ENCODE measurements around the gene RLN3. TPM values are rescaled to one million over a fixed set of nuclear protein-coding genes. Genes with fewer than 3 reads are reported as not detected.

The RLN3 gene
- polyA plus RNA-seq, 1 of the 3 experiments (the other 2 are of a cell fraction) = not detected

DNA sequence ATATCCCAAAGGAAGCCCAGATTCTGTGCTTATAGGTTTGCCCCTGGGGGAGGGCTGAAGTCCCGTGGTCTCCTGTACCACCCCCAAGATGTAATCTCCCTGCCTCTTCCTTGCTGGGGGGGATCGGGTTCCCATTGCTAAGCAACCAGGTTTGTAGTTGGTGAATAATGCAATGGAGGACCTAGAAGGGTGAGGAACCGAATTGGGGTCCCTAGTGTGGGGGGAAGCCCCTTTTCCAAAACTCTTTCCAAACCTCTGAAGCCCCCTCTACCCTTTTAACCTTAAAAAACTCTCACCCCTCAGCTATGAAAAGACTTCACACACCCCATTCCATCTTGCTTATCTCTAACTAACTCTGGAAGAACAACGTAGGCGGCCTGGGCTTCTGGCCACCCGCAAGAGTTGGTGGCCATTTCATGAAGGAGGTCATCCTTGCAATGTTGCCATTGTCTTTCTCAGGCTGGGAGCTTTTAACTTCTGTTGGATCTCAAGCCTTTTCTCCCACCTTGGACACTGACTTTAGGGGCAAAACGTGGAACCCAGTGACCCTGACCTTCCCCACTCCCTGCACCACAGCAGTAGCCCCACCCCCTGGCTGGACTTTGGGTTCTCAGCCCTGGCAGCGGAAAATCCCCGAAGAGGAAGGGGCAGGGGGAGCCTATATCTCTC lies 33.3 kb downstream of the RLN3 start (continued):
- TF ChIP-seq NFIC (IDR thresholded peaks at IDR 0.05; ENCODE audit: borderline replicate concordance) = no peak
- no peak for TF ChIP-seq RFX5 (IDR thresholded peaks at IDR 0.05; ENCODE audit: low read length)
- TF ChIP-seq, protein P1, sequence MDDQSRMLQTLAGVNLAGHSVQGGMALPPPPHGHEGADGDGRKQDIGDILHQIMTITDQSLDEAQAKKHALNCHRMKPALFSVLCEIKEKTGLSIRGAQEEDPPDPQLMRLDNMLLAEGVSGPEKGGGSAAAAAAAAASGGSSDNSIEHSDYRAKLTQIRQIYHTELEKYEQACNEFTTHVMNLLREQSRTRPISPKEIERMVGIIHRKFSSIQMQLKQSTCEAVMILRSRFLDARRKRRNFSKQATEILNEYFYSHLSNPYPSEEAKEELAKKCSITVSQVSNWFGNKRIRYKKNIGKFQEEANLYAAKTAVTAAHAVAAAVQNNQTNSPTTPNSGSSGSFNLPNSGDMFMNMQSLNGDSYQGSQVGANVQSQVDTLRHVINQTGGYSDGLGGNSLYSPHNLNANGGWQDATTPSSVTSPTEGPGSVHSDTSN (IDR thresholded peaks at IDR 0.05) = no peak
- TF ChIP-seq JUND (IDR thresholded peaks at IDR 0.05) = no peak
- no peak for TF ChIP-seq SIN3A (IDR thresholded peaks at IDR 0.05; ENCODE audit: borderline replicate concordance, low read depth, low read length)
- no peak for TF ChIP-seq POLR2AphosphoS5 (IDR thresholded peaks at IDR 0.05; ENCODE audit: low read depth, low read length)
- no peak for TF ChIP-seq EP300 (IDR thresholded peaks at IDR 0.05; ENCODE audit: borderline replicate concordance in 1 of 2, low read depth in 1 of 2, low read length in 1 of 2)
- TF ChIP-seq EZH2phosphoT487 (IDR thresholded peaks at IDR 0.05; ENCODE audit: borderline replicate concordance, low read depth) = no peak
- no peak for TF ChIP-seq ZBTB33 (IDR thresholded peaks at IDR 0.05; ENCODE audit: borderline replicate concordance, low read depth)
- TF ChIP-seq MXI1 (IDR thresholded peaks at IDR 0.05; ENCODE audit: low read depth, low read length) = no peak

GRCh38 chr19:14061751-14062557 lies 34.0 kb downstream of the RLN3 start, which contains the start of gene PALM3:
TSS of gene PALM3 (minus strand) at chr19:14062076. CDS start at chr19:14061980, 96 bp downstream.
- WGBS (ENCODE audit: low lambda C conversion rate) = 46% methylated on average over 14 of the region's 19 CpGs
- peak; percentile 14 for DNase-seq
- Histone ChIP-seq H4K20me1 (ENCODE audit: insufficient read depth) (no peaks in the 10 kb centered on the region), H3K4me1 (ENCODE audit: control insufficient read depth in 1 of 2, insufficient read depth in 2 of 2, low read depth in 1 of 2, low read length in 1 of 2) (peaks cover 6 to 10% of the 10 kb centered on the region in 2 experiments; a peak in 2 of 4 replicates), H2AFZ (ENCODE audit: low read depth) (no peak within 1 kb of the TSS), H3K79me2 (ENCODE audit: insufficient read depth) (no peaks in the 10 kb centered on the region), H3K9ac (no peak within 1 kb of the TSS), H3K27me3 (ENCODE audit: insufficient read depth) (no peaks in the 10 kb centered on the region), H3F3A (replicated peaks; ENCODE audit: insufficient read depth) (peaks cover 3% of the 10 kb centered on the region), H3K4me3 (ENCODE audit: low read depth in 2 of 2, low read length in 1 of 2) (no peak within 1 kb of the TSS), H3K9me3 (no peaks in the 10 kb centered on the region), H3K4me2 (no peak within 1 kb of the TSS), H3K27ac (ENCODE audit: low read depth in 2 of 2, low read length in 1 of 2) (no peak within 1 kb of the TSS), H3K36me3 (replicated peaks in 1 of 2; ENCODE audit: control insufficient read depth in 1 of 2, insufficient read depth in 2 of 2, low read length in 1 of 2) (no peaks in the 10 kb centered on the region), H3K9me2 (no peaks in the 10 kb centered on the region)
- TF ChIP-seq IRF3 (IDR thresholded peaks at IDR 0.05; ENCODE audit: low read depth, low read length) = no peak
- no peak for TF ChIP-seq FOXJ3 (CRISPR knock-in tag; IDR thresholded peaks at IDR 0.05)
- TF ChIP-seq RCOR1 (IDR thresholded peaks at IDR 0.05; ENCODE audit: low read length) = no peak
- TF ChIP-seq TCF12 (IDR thresholded peaks at IDR 0.05) = no peak
- TF ChIP-seq POLR2AphosphoS5 (IDR thresholded peaks at IDR 0.05; ENCODE audit: low read depth, low read length) = no peak
- TF ChIP-seq, protein P2, sequence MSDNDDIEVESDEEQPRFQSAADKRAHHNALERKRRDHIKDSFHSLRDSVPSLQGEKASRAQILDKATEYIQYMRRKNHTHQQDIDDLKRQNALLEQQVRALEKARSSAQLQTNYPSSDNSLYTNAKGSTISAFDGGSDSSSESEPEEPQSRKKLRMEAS (IDR thresholded peaks at IDR 0.05; ENCODE audit: low read depth) = no peak
- TF ChIP-seq TEAD4 (IDR thresholded peaks at IDR 0.05; ENCODE audit: borderline replicate concordance, insufficient read depth) = no peak
- TF ChIP-seq RAD21 (IDR thresholded peaks at IDR 0.05; ENCODE audit: low read length) = no peak
- TF ChIP-seq FOSL2 (IDR thresholded peaks at IDR 0.05; ENCODE audit: borderline replicate concordance, low read depth) = no peak
- no peak for TF ChIP-seq SIN3A (IDR thresholded peaks at IDR 0.05; ENCODE audit: borderline replicate concordance, low read depth, low read length)
- no peak for TF ChIP-seq NRF1 (IDR thresholded peaks at IDR 0.05; ENCODE audit: low read depth, low read length)
- no peak for TF ChIP-seq EP300 (IDR thresholded peaks at IDR 0.05; ENCODE audit: borderline replicate concordance in 1 of 2, low read depth in 1 of 2, low read length in 1 of 2)
- TF ChIP-seq FOXM1 (IDR thresholded peaks at IDR 0.05; ENCODE audit: low read depth) = no peak
- TF ChIP-seq GATA2 (CRISPR knock-in tag; IDR thresholded peaks at IDR 0.05) = no peak
- TF ChIP-seq USF1 (IDR thresholded peaks at IDR 0.05; ENCODE audit: borderline replicate concordance, low read depth) = no peak
- TF ChIP-seq SMC3 (IDR thresholded peaks at IDR 0.05; ENCODE audit: low read depth, low read length) = no peak
- POLR2A ChIA-PET = no interaction called here
- CTCF ChIA-PET = interaction anchor here (0.7 to 8.1 kb wide), 6 partner anchors 9 to 182 kb away, joined by 3 to 146 read pairs (median 28); partner anchors contain the start of genes ASF1B, IL27RA and MISP3
